Vagina (tissue), 2 donors: Measurements from ENCODE around the gene CTXN3. TPM values are rescaled to one million over a fixed set of nuclear protein-coding genes. Genes with fewer than 3 reads are reported as not detected.

Experiments
- DNase-seq, 2 donors: peaks; one replicate each; pipeline ENCODE4 v3.0.0-alpha.2; 2017; ENCODE audit errors: extremely low spot score in 2 of 2
- H3K27ac ChIP-seq: fragments of 200-600 bp; sonication (generic); one replicate; pipeline ENCODE4 v1.5.1; 2019
- H3K27me3 ChIP-seq: fragments of 200-600 bp; sonication (generic); one replicate; pipeline ENCODE4 v1.5.1; 2019
- H3K36me3 ChIP-seq, 2 donors: fragments of 200-600 bp; sonication (generic); one replicate each; pipeline ENCODE4 v1.5.1; 2017 to 2019
- H3K4me1 ChIP-seq: fragments of 200-600 bp; sonication (generic); one replicate; pipeline ENCODE4 v1.5.1; 2019
- H3K4me3 ChIP-seq, 2 donors: fragments of 200-600 bp; sonication (generic); 1 replicate in 1 of 2; 2 replicates in 1 of 2; pipeline ENCODE4 v1.5.1; 2016 to 2019
- H3K9me3 ChIP-seq: fragments of 200-600 bp; sonication (generic); one replicate; pipeline ENCODE4 v1.5.1; 2019
- CTCF ChIP-seq, 3 experiments: fragments of 450-650 bp in 2 of 3; fragments of 200-600 bp in 1 of 3; sonication (generic) in 1 of 3; IDR thresholded peaks; one replicate each; pipeline ENCODE4 v1.5.1; 2017 to 2019; ENCODE audit warnings: antibody characterized with exemption in 3 of 3, mild to moderate bottlenecking in 2 of 3, moderate library complexity in 2 of 3
- POLR2A ChIP-seq, 2 donors: fragments of 450-650 bp; IDR thresholded peaks; one replicate each; pipeline ENCODE4 v1.6.1; 2017; ENCODE audit warnings: antibody characterized with exemption in 2 of 2, mild to moderate bottlenecking in 2 of 2, moderate library complexity in 2 of 2
- POLR2AphosphoS5 ChIP-seq, 2 donors: sonication (generic); formaldehyde crosslinking; IDR thresholded peaks; one replicate each; pipeline ENCODE4 v1.9.0; 2017; ENCODE audit warnings: antibody characterized with exemption in 2 of 2, mild to moderate bottlenecking in 2 of 2, low read depth in 1 of 2; ENCODE audit not compliant: insufficient read depth in 1 of 2
- intact Hi-C: fragments of 100-400 bp; cut with DNase I; formaldehyde crosslinking; loops from one replicate; pipeline ENCODE4 v1.15.1; 2023
- total RNA-seq: library from RNA; depleted of rRNA; stranded (reverse); fragments of >200 nt; gene quantifications from one replicate; pipeline ENCODE4 v1.2.3, GENCODE V29; 2016

Gene CTXN3
- total RNA-seq, 1 donor from 2014 or later, result not detected

- TF ChIP-seq CTCF (IDR thresholded peaks at IDR 0.05) (no peak), POLR2AphosphoS5 (IDR thresholded peaks at IDR 0.05; ENCODE audit: insufficient read depth in 1 of 2, low read depth in 1 of 2) (no peak), POLR2A (IDR thresholded peaks at IDR 0.05) (no peak)
- DNase-seq, result no peak
- H3K36me3 ChIP-seq, result no peaks in the 10 kb centered on the region
- no peak overlapping the region for H3K4me3 ChIP-seq
- no peaks in the 10 kb centered on the region for H3K4me1 ChIP-seq
- H3K9me3 ChIP-seq, result no peaks in the 10 kb centered on the region
- H3K27ac ChIP-seq, result no peak overlapping the region
- intact Hi-C loops, result no loop called here
- H3K27me3 ChIP-seq, result no peaks in the 10 kb centered on the region
These were observed 36.8 kb downstream of the CTXN3 start for GRCh38 chr5:127685662-127686061.

- no peak overlapping the region for H3K27ac ChIP-seq
- TF ChIP-seq CTCF (IDR thresholded peaks at IDR 0.05) (no peak), POLR2AphosphoS5 (IDR thresholded peaks at IDR 0.05; ENCODE audit: insufficient read depth in 1 of 2, low read depth in 1 of 2) (no peak), POLR2A (IDR thresholded peaks at IDR 0.05) (no peak)
These were observed 37.5 kb downstream of the CTXN3 start for GRCh38 chr5:127686424-127686823.

GRCh38 chr5:127694518-127695171, 45.8 kb downstream of the CTXN3 start:
- intact Hi-C loops, result no loop called here

More at GRCh38 chr5:127686424-127686823, 37.5 kb downstream of the CTXN3 start:
- no peak for DNase-seq
- H3K9me3 ChIP-seq, result no peaks in the 10 kb centered on the region
- no peaks in the 10 kb centered on the region for H3K4me1 ChIP-seq
- H3K4me3 ChIP-seq, result no peak overlapping the region
- no peaks in the 10 kb centered on the region for H3K27me3 ChIP-seq
- no peaks in the 10 kb centered on the region for H3K36me3 ChIP-seq
- intact Hi-C loops, result no loop called here

GRCh38 chr5:127695346-127695745, 46.5 kb downstream of the CTXN3 start:
- no peaks in the 10 kb centered on the region for H3K27me3 ChIP-seq
- no peaks in the 10 kb centered on the region for H3K36me3 ChIP-seq
- intact Hi-C loops, result no loop called here
- H3K4me1 ChIP-seq, result no peaks in the 10 kb centered on the region
- no peak for DNase-seq
- H3K9me3 ChIP-seq, result no peaks in the 10 kb centered on the region
- H3K27ac ChIP-seq, result no peak overlapping the region
- no peak overlapping the region for H3K4me3 ChIP-seq
- TF ChIP-seq POLR2A (IDR thresholded peaks at IDR 0.05) (no peak), CTCF (IDR thresholded peaks at IDR 0.05) (no peak), POLR2AphosphoS5 (IDR thresholded peaks at IDR 0.05; ENCODE audit: insufficient read depth in 1 of 2, low read depth in 1 of 2) (no peak)

More at GRCh38 chr5:127694518-127695171, 45.8 kb downstream of the CTXN3 start:
- H3K4me3 ChIP-seq, result no peak overlapping the region
- no peaks in the 10 kb centered on the region for H3K36me3 ChIP-seq
- H3K9me3 ChIP-seq, result no peaks in the 10 kb centered on the region
- DNase-seq, result no peak
- H3K27me3 ChIP-seq, result no peaks in the 10 kb centered on the region
- TF ChIP-seq POLR2AphosphoS5 (IDR thresholded peaks at IDR 0.05; ENCODE audit: insufficient read depth in 1 of 2, low read depth in 1 of 2) (no peak), CTCF (IDR thresholded peaks at IDR 0.05) (no peak), POLR2A (IDR thresholded peaks at IDR 0.05) (no peak)
- H3K27ac ChIP-seq, result no peak overlapping the region
- no peaks in the 10 kb centered on the region for H3K4me1 ChIP-seq

GRCh38 chr5:127696683-127697082, 47.8 kb downstream of the CTXN3 start:
- H3K4me3 ChIP-seq, result no peak overlapping the region
- intact Hi-C loops, result no loop called here
- DNase-seq, result no peak
- no peaks in the 10 kb centered on the region for H3K9me3 ChIP-seq
- H3K36me3 ChIP-seq, result no peaks in the 10 kb centered on the region
- H3K4me1 ChIP-seq, result no peaks in the 10 kb centered on the region
- no peaks in the 10 kb centered on the region for H3K27me3 ChIP-seq
- no peak overlapping the region for H3K27ac ChIP-seq
- TF ChIP-seq POLR2AphosphoS5 (IDR thresholded peaks at IDR 0.05; ENCODE audit: insufficient read depth in 1 of 2, low read depth in 1 of 2), result no peak
- no peak for TF ChIP-seq CTCF (IDR thresholded peaks at IDR 0.05)
- TF ChIP-seq POLR2A (IDR thresholded peaks at IDR 0.05), result no peak
